GM12892 (cell line): ENCODE data around the gene AMT.

Experiments used
- DNase-seq: peaks from one replicate; pipeline ENCODE4 v3.0.0; 2011; ENCODE audit not compliant: insufficient read length
- FAIRE-seq: peaks from 2 replicates; lab custom pipeline; 2011; peaks lifted over from hg19 to GRCh38; lab: Jason Lieb, UNC
- POLR2A ChIP-seq: IDR thresholded peaks from 2 replicates; pipeline ENCODE4 v1.6.1; 2011; ENCODE audit warnings: low read depth, low read length, control low read depth
- POLR2AphosphoS5 ChIP-seq: IDR thresholded peaks from 2 replicates; pipeline ENCODE4 v1.6.1; 2011; ENCODE audit warnings: low read depth, low read length, control low read depth
- TAF1 ChIP-seq: IDR thresholded peaks from 2 replicates; pipeline ENCODE4 v1.6.1; 2011; ENCODE audit warnings: low read depth, mild to moderate bottlenecking, control low read depth, low read length, borderline replicate concordance

AMT gene

GRCh38 chr3:49460956-49461355 is 38.7 kb upstream of the AMT start:
- DNase-seq (no peak), FAIRE-seq (no peak)
- TF ChIP-seq POLR2A (no peak), POLR2AphosphoS5 (no peak), TAF1 (no peak)

DNA sequence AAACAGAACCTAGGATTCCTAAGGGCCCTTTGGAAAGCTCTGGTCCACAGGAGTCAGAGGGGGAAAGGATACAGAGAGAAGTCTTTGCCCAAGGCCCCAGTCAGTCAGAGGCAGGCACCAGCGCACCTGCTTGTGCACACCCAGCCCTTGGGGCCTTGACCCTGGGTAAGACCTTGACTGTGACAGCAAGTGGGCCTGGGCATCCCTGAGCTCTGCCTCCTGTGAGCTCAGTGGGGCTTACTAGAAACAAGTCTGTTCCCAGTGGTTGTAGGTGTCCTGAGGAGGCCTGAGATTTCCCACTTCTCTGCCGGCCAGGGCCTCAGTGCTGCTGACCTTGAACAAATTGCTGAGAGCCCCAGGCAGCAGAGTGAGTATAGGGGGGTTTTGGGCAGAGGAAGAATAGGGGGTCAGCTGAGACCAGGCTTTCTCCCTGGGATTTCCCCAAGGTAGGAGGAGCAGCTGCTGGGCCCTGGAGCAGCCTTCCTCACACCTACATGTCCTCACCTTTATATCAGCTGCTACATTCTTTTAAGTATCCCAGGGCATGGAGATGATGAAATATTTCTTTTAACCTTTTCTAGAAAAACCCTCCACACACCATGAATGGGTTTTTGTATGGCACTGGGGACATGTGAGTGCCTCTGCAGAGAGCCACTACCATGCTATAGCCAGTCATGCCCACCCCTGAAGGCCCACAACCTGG is 38.1 kb upstream of the AMT start:
- no peak for TF ChIP-seq POLR2AphosphoS5
- TF ChIP-seq POLR2A, result no peak
- TF ChIP-seq TAF1, result no peak
- DNase-seq (no peak), FAIRE-seq (no peak)

GRCh38 chr3:49456466-49456865 is 34.2 kb upstream of the AMT start:
- TF ChIP-seq POLR2A (no peak), POLR2AphosphoS5 (no peak), TAF1 (no peak)
- DNase-seq (no peak), FAIRE-seq (no peak)

GRCh38 chr3:49454898-49455681 is 32.8 kb upstream of the AMT start:
- FAIRE-seq (no peak), DNase-seq (no peak)
- TF ChIP-seq TAF1 (no peak), POLR2AphosphoS5 (no peak)

DNA sequence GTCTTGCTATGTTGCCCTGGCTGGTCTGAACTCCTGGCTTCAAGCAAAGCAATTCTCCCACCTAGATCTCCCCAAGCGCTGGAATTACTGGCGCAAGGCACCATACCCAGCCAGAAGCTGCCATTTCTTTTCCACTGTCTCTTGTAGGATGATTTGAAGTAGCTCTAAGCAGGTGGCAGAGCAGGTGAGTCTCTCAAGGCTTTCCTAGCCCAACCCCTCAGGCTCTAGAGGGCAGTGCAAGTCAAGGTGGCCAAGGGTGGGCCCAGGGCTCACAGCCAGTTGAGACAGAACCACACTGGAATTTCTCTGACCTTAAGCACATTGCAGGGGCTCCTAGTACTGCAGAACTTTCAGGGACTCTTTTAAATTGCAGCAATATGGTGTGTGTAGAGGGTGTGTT is 32.2 kb upstream of the AMT start:
- TF ChIP-seq POLR2AphosphoS5 (no peak), TAF1 (no peak), POLR2A (no peak)
- DNase-seq (no peak), FAIRE-seq (no peak)

DNA sequence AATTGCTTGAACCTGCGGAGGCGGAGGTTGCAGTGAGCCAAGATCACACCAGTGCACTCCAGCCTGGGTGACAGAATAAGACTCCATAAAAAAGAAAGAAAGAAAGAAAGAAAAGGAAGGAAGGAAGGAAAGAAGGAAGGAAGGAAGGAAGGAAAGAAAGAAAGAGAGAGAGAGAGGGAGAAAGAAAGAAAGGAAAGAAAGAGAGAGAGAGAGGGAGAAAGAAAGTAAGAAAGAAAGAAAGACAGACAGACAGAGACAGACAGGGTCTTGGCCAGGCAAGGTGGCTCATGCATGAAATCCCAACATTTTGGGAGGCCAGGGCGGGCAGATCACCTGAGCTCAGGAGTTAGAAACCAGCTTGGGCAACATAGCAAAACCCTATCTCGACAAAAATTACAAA is 31.3 kb upstream of the AMT start:
- no peak for TF ChIP-seq POLR2A
- no peak for TF ChIP-seq POLR2AphosphoS5
- no peak for TF ChIP-seq TAF1
- FAIRE-seq (no peak), DNase-seq (no peak)

DNA sequence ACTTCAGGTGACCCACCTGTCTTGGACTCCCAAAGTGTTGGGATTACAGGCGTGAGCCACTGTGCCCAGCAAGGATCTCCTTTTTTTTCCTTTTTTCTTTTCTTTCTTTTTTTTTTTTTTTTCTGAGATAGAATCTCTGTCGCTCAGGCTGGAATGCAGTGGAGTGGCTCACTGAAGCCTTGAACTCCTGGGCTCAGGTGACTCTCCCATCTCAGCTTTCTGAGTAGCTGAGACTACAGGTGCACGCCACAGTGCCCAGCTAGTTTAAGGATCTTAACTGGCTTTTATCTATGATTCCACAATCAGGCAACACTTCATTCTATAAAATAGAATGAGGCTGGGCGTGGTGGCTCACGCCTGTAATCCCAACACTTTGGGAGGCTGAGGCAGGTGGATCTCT is 23.1 kb upstream of the AMT start:
- TF ChIP-seq POLR2A (no peak), POLR2AphosphoS5 (no peak), TAF1 (no peak)
- FAIRE-seq (no peak), DNase-seq (no peak)

DNA sequence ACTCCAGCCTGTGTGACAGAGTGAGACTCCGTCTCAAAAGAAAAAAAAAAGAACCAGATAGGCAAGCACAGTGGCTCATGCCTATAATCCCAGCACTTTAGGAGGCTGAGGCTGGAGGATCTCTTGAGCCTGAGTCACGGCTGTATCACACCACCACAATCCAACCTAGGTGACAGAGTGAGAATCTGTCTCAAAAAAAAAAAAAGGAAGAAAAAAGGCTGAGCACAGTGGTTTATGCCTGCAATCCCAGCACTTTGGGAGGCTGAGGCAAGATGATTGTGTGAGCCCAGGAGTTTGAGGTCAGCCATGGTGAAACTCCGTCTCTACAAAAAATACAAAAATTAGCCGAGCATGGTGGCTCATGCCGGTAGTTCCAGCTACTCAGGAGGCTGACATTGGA is 12.5 kb upstream of the AMT start:
- TF ChIP-seq POLR2AphosphoS5, result no peak
- TF ChIP-seq POLR2A, result no peak
- TF ChIP-seq TAF1, result no peak
- FAIRE-seq (no peak), DNase-seq (no peak)

DNA sequence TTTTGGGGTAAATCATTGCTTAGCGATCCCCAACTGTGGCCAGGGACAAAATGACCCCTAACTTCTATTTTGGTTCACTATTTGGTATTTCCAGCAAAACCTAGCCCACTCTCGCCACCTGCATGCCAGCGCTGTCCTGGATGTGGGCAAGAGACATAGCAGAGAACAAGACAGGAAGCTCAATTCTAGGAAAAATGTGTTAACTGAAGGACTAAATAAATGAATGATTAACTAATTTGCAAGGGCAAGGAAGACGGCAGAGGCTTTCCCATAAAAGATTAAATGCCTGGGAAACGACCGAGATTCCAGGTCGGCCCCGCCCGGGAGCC is 6.4 kb upstream of the AMT start:
- TF ChIP-seq TAF1, result no peak
- no peak for TF ChIP-seq POLR2A
- TF ChIP-seq POLR2AphosphoS5, result no peak
- FAIRE-seq, result no peak
- DNase-seq, result no peak

DNA sequence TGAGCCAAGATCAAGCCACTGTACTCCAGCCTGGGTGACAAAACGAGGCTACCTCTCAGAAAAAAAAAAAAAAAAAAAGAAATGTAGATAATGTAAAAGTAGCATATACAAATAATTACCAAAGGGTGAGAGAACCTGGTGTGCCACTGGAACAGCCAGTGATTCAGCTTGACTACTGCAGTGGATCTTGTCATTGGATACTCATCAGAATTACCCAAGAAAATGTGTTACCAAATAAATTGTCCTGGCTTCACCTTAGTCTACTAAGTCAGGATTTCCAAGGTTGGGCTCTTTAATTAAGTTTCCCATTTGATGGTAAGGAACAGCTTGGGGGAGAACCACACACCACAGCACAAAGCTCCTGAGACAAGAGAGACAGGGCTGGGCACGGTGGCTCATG is 5.3 kb upstream of the AMT start:
- no peak for DNase-seq
- FAIRE-seq, result no peak
- TF ChIP-seq TAF1 (no peak), POLR2AphosphoS5 (no peak), POLR2A (no peak)

DNA sequence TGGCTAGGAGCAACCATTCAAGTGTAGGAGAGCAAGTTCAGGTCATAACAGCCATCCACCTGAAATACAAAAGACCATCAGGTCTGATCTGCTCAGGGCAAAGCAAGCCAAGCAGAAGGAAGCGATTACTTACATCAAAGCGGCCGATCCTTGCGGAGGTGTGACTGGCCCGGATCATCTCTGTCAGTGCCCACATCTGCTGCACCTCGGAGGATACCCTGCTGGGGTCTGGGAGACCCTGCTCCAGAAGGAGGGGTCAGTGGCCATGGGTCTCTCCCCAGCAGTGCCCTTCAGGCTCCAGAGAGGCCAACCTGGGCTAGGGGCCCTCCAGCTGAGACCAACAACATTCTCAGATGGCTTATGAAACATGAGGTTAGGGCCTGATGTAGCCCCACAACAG is 2.5 kb upstream of the AMT start:
- DNase-seq, result no peak
- FAIRE-seq, result no peak
- no peak for TF ChIP-seq POLR2A
- no peak for TF ChIP-seq POLR2AphosphoS5
- no peak for TF ChIP-seq TAF1

GRCh38 chr3:49421890-49422378 is 339 bp downstream of the AMT start:
- TF ChIP-seq POLR2A, result no peak
- TF ChIP-seq POLR2AphosphoS5, result no peak
- 0 out of 2 replicates have a peak, but pooled peaks have one; percentile 13 for TF ChIP-seq TAF1
- FAIRE-seq (peak; percentile 78), DNase-seq (no peak)
